Keratinocyte (primary cell): ENCODE measurements around the gene CTSS. TPM values are rescaled to one million over a fixed set of nuclear protein-coding genes. Genes with fewer than 3 reads are reported as not detected.

Source experiments
- DNase-seq: peaks from one replicate; pipeline ENCODE4 v3.0.0-alpha.2; 2011; ENCODE audit warnings: low read depth, missing footprints, low spot score
- FAIRE-seq: peaks from 2 replicates; lab custom pipeline; 2011; peaks lifted over from hg19 to GRCh38; lab: Jason Lieb, UNC
- H2AFZ ChIP-seq: 2 replicates; pipeline ENCODE4 v1.6.0; 2012; ENCODE audit warnings: low read length, control low read depth, inconsistent platforms; ENCODE audit not compliant: control insufficient read depth
- H3K27ac ChIP-seq: 2 replicates; pipeline ENCODE4 v1.5.1; 2011; ENCODE audit warnings: low read length; ENCODE audit not compliant: control insufficient read depth, insufficient read depth
- H3K27me3 ChIP-seq: 3 replicates; pipeline ENCODE4 v1.6.0; 2011; ENCODE audit warnings: low read length; ENCODE audit not compliant: control insufficient read depth, insufficient read depth; ENCODE audit errors: extremely low read depth
- H3K36me3 ChIP-seq, 2 experiments: 2 replicates in 1 of 2; 3 replicates in 1 of 2; pipeline ENCODE4 v1.5.1; 2011; ENCODE audit warnings: low read length in 2 of 2, mild to moderate bottlenecking in 1 of 2; ENCODE audit not compliant: control insufficient read depth in 2 of 2, insufficient read depth in 2 of 2; ENCODE audit errors: extremely low read depth in 1 of 2
- H3K4me1 ChIP-seq: 3 replicates; pipeline ENCODE4 v1.5.1; 2011; ENCODE audit warnings: low read length; ENCODE audit not compliant: control insufficient read depth, insufficient read depth; ENCODE audit errors: extremely low read depth
- H3K4me2 ChIP-seq: 3 replicates; pipeline ENCODE4 v1.6.0; 2011; ENCODE audit warnings: low read depth, low read length; ENCODE audit not compliant: control insufficient read depth, insufficient read depth; ENCODE audit errors: extremely low read depth
- H3K4me3 ChIP-seq, 3 experiments: fragments of 200-600 bp in 1 of 3; sonication (generic) in 1 of 3; 2 replicates in 2 of 3; 3 replicates in 1 of 3; pipeline ENCODE4 v1.5.1; 2011 to 2016; ENCODE audit warnings: low read length in 3 of 3, mild to moderate bottlenecking in 3 of 3, control low read depth in 2 of 3, inconsistent platforms in 1 of 3, low read depth in 1 of 3, mixed read lengths in 1 of 3, mixed run types in 1 of 3, moderate library complexity in 1 of 3; ENCODE audit not compliant: control insufficient read depth in 2 of 3, insufficient read depth in 2 of 3; ENCODE audit errors: extremely low read depth in 1 of 3
- H3K79me2 ChIP-seq: 2 replicates; pipeline ENCODE4 v1.6.0; 2012; ENCODE audit warnings: low read length; ENCODE audit not compliant: control insufficient read depth, insufficient read depth
- H3K9ac ChIP-seq: 3 replicates; pipeline ENCODE4 v1.6.0; 2011; ENCODE audit warnings: low read length; ENCODE audit not compliant: control insufficient read depth, insufficient read depth; ENCODE audit errors: extremely low read depth
- H3K9me1 ChIP-seq: 3 replicates; pipeline ENCODE4 v1.6.0; 2011; ENCODE audit warnings: low read length; ENCODE audit not compliant: control insufficient read depth, insufficient read depth; ENCODE audit errors: extremely low read depth
- H3K9me3 ChIP-seq: 2 replicates; pipeline ENCODE4 v1.5.1; 2012; ENCODE audit warnings: low read depth, low read length; ENCODE audit not compliant: control insufficient read depth
- H4K20me1 ChIP-seq: 3 replicates; pipeline ENCODE4 v1.6.0; 2011; ENCODE audit warnings: low read length; ENCODE audit not compliant: control insufficient read depth, insufficient read depth; ENCODE audit errors: extremely low read depth
- CTCF ChIP-seq, 3 experiments: IDR thresholded peaks in 1 of 3; conservative IDR thresholded peaks in 1 of 3; optimal IDR thresholded peaks in 1 of 3; 2 replicates in 2 of 3; 3 replicates in 1 of 3; pipeline versions ENCODE3 to v1.5.1; 2011; ENCODE audit warnings: low read length in 3 of 3, mild to moderate bottlenecking in 3 of 3, moderate library complexity in 2 of 3, control low read depth in 1 of 3, inconsistent platforms in 1 of 3; ENCODE audit not compliant: insufficient read depth in 2 of 3; ENCODE audit errors: extremely low read depth in 1 of 3
- EZH2 ChIP-seq: IDR thresholded peaks from one replicate; pipeline ENCODE4 v1.6.1; 2012; ENCODE audit warnings: inconsistent platforms, mild to moderate bottlenecking, low read length, moderate library complexity
- dilution Hi-C: fragments of 300-500 bp; cut with MboI; formaldehyde crosslinking; loops from one replicate; pipeline ENCODE4 v1.7.0; 2020; ENCODE audit warnings: low sequenced_read_pairs; ENCODE audit not compliant: extremely low pct_ligation_motif_present
- polyA plus RNA-seq, 5 experiments: library from polyadenylated mRNA; depleted of rRNA in 3 of 5; stranded (reverse) in 3 of 5; stranded (forward) in 1 of 5; unstranded in 1 of 5; fragments of >200 nt; gene quantifications; 1 replicate in 1 of 5; 2 replicates in 3 of 5; 3 replicates in 1 of 5; pipeline versions ENCODE4 v1.2.1 to v1.2.3, GENCODE V29; 2011 to 2012; ENCODE audit warnings: missing spikeins in 2 of 5, low read depth in 1 of 5, low replicate concordance in 1 of 5

CTSS gene
- polyA plus RNA-seq, 1 donor (not counting 4 experiments of a cell fraction or from before 2014, with no cell fraction given) = 1.4 TPM

- H4K20me1 ChIP-seq = no peaks in the 10 kb centered on the region
- DNase-seq (no peak), FAIRE-seq (no peak)
- no peaks in the 10 kb centered on the region for H3K9me1 ChIP-seq
- no peak overlapping the region for H3K4me2 ChIP-seq
- no peak for TF ChIP-seq EZH2
- TF ChIP-seq CTCF (optimal IDR thresholded peaks at IDR 0.05 in 1 of 3, IDR thresholded peaks at IDR 0.05 in 1 of 3, conservative IDR thresholded peaks at IDR 0.05 in 1 of 3; ENCODE audit: extremely low read depth in 1 of 3, insufficient read depth in 2 of 3, low read length in 3 of 3) = no peak
- no peak overlapping the region for H3K27ac ChIP-seq
- H3K4me1 ChIP-seq = peaks cover 12% of the 10 kb centered on the region
- H3K36me3 ChIP-seq = no peaks in the 10 kb centered on the region
- no peaks in the 10 kb centered on the region for H3K9me3 ChIP-seq
- no peak overlapping the region for H3K4me3 ChIP-seq
- no peak overlapping the region for H2AFZ ChIP-seq
- H3K79me2 ChIP-seq = no peaks in the 10 kb centered on the region
- H3K27me3 ChIP-seq = no peaks in the 10 kb centered on the region
- no peak overlapping the region for H3K9ac ChIP-seq
- dilution Hi-C loops = no loop called here
These were observed 14.1 kb downstream of the CTSS start for GRCh38 chr1:150751443-150751842.

- Histone ChIP-seq H3K9me3 (no peaks in the 10 kb centered on the region), H3K27me3 (no peaks in the 10 kb centered on the region), H3K4me3 (no peak overlapping the region), H3K79me2 (no peaks in the 10 kb centered on the region), H3K27ac (no peak overlapping the region), H2AFZ (no peak overlapping the region), H3K9me1 (no peaks in the 10 kb centered on the region), H3K9ac (no peak overlapping the region), H3K4me2 (no peak overlapping the region), H4K20me1 (no peaks in the 10 kb centered on the region), H3K4me1 (peaks cover 12% of the 10 kb centered on the region), H3K36me3 (no peaks in the 10 kb centered on the region)
- TF ChIP-seq CTCF (optimal IDR thresholded peaks at IDR 0.05 in 1 of 3, IDR thresholded peaks at IDR 0.05 in 1 of 3, conservative IDR thresholded peaks at IDR 0.05 in 1 of 3; ENCODE audit: extremely low read depth in 1 of 3, insufficient read depth in 2 of 3, low read length in 3 of 3) (no peak), EZH2 (no peak)
- dilution Hi-C loops = no loop called here
- peak; percentile 56 for FAIRE-seq
- DNase-seq = no peak
These were observed 15.8 kb downstream of the CTSS start for GRCh38 chr1:150749720-150750311.
